Measurements from ENCODE around the gene C7orf33.

Gene C7orf33

GRCh38 chr7:148628011-148628410 is 37.4 kb downstream of the C7orf33 start:
- DNase-seq (ENCODE audit: low spot score): no peak

DNA sequence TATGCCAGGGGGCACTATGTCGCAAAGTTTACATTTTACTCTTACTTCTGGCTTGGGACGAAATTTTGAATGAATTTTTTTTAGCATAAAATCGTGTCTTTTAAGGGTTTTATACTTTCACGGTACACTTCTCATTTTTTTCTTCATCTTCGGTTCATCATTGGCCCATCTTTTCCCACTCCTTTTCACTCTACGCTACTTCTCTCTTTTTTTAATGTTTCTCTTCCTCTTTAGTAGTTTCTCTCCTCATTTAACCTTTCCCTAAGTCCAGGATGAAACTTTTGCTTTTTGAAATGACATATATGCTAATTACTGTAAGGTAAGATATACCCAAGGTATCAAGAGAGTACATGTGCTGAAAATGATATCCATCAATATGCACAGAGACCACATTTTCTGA is 39.5 kb downstream of the C7orf33 start:
- DNase-seq (ENCODE audit: low spot score): no peak

GRCh38 chr7:148633761-148634160 is 43.2 kb downstream of the C7orf33 start:
- no peak for DNase-seq (ENCODE audit: low spot score)

GRCh38 chr7:148637094-148637493 is 46.5 kb downstream of the C7orf33 start:
- no peak for DNase-seq (ENCODE audit: low spot score)

DNA sequence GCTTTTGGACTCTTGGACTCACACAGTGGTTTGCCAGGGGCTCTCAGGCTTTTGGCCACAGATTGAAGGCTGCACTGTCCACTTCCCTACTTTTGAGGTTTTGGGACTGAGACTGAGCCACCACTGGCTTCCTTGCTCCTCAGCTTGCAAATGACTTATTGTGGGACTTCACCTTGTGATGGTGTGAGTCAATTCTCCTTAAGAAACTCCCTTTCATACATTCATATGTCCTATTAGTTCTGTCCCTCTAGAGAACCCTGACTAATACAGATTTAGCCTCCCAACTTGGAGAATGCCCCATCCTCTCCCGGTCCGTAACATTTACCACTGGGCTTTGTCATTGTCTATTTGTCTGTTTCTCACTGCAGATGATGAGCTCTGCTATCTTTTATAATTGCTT is 55.3 kb downstream of the C7orf33 start:
- no peak for DNase-seq (ENCODE audit: low spot score)

DNA sequence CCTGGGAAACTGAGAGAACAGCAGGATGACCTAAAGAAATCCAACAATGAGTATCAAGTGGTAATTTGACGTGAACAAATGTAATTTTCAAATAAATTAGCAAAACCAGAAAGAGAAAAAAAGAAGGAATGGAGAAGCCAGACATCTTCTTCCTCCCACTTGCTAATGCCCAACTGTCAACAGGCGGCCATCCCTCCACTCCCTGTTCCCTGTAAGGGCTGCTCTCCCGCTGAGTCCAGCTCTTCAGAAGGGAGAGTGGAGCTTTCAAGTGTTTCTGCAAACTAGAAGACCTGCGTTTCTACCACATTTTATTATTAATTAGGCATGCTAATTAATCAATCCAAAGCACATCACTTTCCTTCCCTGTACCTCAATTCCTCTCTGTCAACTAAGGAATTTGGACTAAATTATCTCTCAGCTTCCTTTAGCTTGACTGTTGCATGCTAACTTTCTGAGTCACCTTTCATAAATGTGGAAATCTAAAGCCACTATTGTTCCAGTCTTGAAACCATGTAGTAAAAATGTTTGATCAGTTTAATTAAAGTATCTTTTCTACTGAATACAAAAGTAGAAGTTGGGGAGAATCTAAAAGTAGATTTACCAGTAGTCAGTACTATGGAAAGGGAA is 59.8 kb downstream of the C7orf33 start:
- no peak for DNase-seq (ENCODE audit: low spot score)

GRCh38 chr7:148652773-148653172 is 62.2 kb downstream of the C7orf33 start:
- no peak for DNase-seq (ENCODE audit: low spot score)

- DNase-seq (ENCODE audit: low spot score): no peak
These were observed 67.4 kb downstream of the C7orf33 start for GRCh38 chr7:148657929-148658328.

DNA sequence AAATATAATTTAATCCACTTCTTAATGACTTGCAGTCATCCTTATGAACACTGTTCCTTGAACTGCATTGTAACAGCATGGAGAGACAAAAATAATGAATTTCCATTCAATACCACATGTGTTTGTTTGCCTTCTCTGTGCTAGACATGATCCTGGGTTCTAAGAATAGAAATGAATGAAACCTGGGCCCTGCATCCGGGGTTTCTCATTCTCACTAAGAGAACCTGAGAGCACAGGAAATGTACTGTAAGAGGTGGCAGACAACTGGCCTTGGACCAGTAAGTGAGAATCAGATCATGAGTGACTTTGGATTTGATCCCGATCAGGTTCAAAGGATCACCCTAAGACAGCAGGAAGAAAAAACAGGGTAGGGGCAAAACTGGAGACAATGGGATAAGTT is 70.9 kb downstream of the C7orf33 start:
- DNase-seq (ENCODE audit: low spot score): no peak

- no peak for DNase-seq (ENCODE audit: low spot score)
These were observed 72.1 kb downstream of the C7orf33 start for GRCh38 chr7:148662646-148663045.

- DNase-seq (ENCODE audit: low spot score): peak; percentile 20
These were observed 73.8 kb downstream of the C7orf33 start for GRCh38 chr7:148664324-148664723.

DNA sequence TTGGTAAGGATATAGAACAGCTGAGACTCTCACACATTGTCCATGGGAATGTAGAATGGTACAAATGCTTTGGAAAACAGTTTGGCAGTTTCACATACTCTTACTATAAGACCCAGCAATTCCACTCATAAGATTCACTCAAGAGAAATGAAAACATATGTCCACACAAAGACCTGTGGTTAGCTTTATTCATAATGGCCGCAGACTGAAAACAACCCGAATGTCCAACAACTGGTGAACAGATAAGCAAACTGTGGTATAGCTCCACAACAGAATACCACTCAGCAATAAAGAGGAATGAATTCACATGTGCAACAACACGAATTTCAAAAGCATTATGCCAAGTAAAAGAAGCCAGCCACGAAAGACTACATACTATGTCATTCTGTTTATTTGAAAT is 74.7 kb downstream of the C7orf33 start:
- DNase-seq (ENCODE audit: low spot score): no peak

All from globus pallidus (tissue), 1 donor.